Type B pancreatic cell (in vitro differentiated cells): Measurements from ENCODE around the gene HABP4. TPM values are rescaled to one million over a fixed set of nuclear protein-coding genes. Genes with fewer than 3 reads are reported as not detected.

Experiments used
- DNase-seq: peaks from one replicate; pipeline ENCODE4 v3.0.0; 2021; ENCODE audit warnings: mixed read lengths; ENCODE audit not compliant: unreplicated experiment; ENCODE audit errors: extremely low spot score
- H3K27ac Mint-ChIP-seq: 2 replicates; pipeline ENCODE4 v1.8.0; 2021; ENCODE audit warnings: mild to moderate bottlenecking, mixed read lengths
- H3K27me3 Mint-ChIP-seq: 2 replicates; pipeline ENCODE4 v1.8.0; 2021; ENCODE audit warnings: mixed read lengths
- H3K36me3 Mint-ChIP-seq: 2 replicates; pipeline ENCODE4 v1.8.0; 2021; ENCODE audit warnings: mixed read lengths
- H3K4me1 Mint-ChIP-seq: one replicate; pipeline ENCODE4 v1.8.0; 2021; ENCODE audit warnings: mixed read lengths; ENCODE audit not compliant: unreplicated experiment
- H3K4me3 Mint-ChIP-seq: 2 replicates; pipeline ENCODE4 v1.8.0; 2021; ENCODE audit warnings: mild to moderate bottlenecking, mixed read lengths
- H3K9me3 Mint-ChIP-seq: 2 replicates; pipeline ENCODE4 v1.8.0; 2021; ENCODE audit warnings: mixed read lengths
- total RNA-seq: library from RNA; stranded (reverse); gene quantifications from 2 replicates; pipeline ENCODE4 v1.2.1, GENCODE V29; 2021; ENCODE audit warnings: low replicate concordance
- TF ChIP-seq, protein P1 (sequence below): fragments of 200-600 bp; sonication (generic); conservative IDR thresholded peaks from 2 replicates; pipeline ENCODE4 v1.5.0; 2021; ENCODE audit warnings: antibody characterized with exemption, mild to moderate bottlenecking

The HABP4 gene
- total RNA-seq, 1 donor from 2014 or later = 19.4 TPM

DNA sequence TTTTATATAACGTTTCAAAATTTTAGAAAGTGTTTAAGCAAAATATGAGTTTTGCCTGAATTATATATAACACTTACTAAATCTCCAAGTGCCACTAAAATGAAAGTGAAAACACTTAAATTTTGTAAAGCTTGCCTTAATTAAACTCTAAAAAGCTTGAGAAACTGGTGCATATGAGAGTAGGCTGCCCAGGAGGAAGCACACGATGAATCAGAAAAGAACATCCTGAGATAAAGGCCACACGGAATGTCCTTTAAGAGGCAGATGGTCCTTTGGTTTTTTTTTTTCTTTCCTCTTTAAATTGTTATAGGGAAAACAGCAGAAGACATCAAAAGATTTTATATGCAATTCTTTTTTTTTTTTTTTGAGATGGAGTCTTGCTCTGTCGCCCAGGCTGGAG, 60.3 kb downstream of the HABP4 start:
- DNase-seq = no peak
- Mint-ChIP-seq H3K27me3 (no peaks in the 10 kb centered on the region), H3K36me3 (peaks cover 18% of the 10 kb centered on the region), H3K4me3 (no peak overlapping the region), H3K9me3 (no peaks in the 10 kb centered on the region), H3K4me1 (peaks cover 6% of the 10 kb centered on the region), H3K27ac (no peak overlapping the region)
- TF ChIP-seq, protein P1, sequence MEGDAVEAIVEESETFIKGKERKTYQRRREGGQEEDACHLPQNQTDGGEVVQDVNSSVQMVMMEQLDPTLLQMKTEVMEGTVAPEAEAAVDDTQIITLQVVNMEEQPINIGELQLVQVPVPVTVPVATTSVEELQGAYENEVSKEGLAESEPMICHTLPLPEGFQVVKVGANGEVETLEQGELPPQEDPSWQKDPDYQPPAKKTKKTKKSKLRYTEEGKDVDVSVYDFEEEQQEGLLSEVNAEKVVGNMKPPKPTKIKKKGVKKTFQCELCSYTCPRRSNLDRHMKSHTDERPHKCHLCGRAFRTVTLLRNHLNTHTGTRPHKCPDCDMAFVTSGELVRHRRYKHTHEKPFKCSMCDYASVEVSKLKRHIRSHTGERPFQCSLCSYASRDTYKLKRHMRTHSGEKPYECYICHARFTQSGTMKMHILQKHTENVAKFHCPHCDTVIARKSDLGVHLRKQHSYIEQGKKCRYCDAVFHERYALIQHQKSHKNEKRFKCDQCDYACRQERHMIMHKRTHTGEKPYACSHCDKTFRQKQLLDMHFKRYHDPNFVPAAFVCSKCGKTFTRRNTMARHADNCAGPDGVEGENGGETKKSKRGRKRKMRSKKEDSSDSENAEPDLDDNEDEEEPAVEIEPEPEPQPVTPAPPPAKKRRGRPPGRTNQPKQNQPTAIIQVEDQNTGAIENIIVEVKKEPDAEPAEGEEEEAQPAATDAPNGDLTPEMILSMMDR = no peak

DNA sequence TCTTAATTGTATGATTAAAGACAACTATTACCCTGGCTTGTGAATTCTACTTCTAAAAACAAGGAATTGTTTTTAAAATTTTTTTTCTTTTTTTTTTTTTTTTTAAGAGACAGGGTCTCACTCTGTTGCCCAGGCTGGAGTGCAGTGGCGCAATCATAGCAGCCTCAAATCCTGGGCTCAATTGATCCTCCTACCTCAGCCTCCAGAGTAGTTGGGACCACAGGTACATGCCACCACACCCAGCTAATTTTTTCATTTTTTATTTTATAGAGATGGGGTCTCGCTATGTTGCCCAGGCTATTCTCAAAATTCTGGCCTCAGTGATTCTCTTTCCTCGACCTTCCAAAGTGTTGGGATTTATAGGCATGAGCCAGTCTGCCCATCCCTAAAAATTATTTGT, 62.3 kb downstream of the HABP4 start:
- H3K36me3 Mint-ChIP-seq = peaks cover 14% of the 10 kb centered on the region
- TF ChIP-seq, protein P1 = no peak
- no peaks in the 10 kb centered on the region for H3K9me3 Mint-ChIP-seq
- no peaks in the 10 kb centered on the region for H3K27me3 Mint-ChIP-seq
- H3K4me1 Mint-ChIP-seq = peaks cover 10% of the 10 kb centered on the region
- DNase-seq = no peak
- H3K27ac Mint-ChIP-seq = no peak overlapping the region
- H3K4me3 Mint-ChIP-seq = no peak overlapping the region

DNA sequence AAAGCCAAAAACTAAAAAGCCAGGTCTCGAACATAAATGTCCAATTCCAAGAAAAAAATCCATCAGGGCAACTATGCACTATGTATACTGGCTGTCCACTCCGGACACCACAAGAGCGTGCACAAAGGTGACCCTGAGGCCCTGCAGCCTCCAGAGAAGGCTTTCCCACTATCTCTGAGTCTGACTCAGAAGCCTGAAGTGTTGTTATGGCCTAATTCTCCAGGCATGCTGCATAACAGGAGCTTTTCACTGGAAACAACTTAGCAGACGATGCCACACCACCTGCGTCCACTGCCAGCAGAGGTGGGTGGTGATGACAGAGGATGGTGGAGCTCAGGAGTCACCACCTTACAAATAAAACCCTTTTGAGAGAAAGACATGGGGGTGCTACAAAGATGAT, 63.7 kb downstream of the HABP4 start:
- no peak for DNase-seq
- H3K4me1 Mint-ChIP-seq = peaks cover 10% of the 10 kb centered on the region
- TF ChIP-seq, protein P1 = no peak
- no peak overlapping the region for H3K27ac Mint-ChIP-seq
- no peaks in the 10 kb centered on the region for H3K9me3 Mint-ChIP-seq
- peaks cover 9% of the 10 kb centered on the region for H3K36me3 Mint-ChIP-seq
- no peak overlapping the region for H3K4me3 Mint-ChIP-seq
- no peaks in the 10 kb centered on the region for H3K27me3 Mint-ChIP-seq

DNA sequence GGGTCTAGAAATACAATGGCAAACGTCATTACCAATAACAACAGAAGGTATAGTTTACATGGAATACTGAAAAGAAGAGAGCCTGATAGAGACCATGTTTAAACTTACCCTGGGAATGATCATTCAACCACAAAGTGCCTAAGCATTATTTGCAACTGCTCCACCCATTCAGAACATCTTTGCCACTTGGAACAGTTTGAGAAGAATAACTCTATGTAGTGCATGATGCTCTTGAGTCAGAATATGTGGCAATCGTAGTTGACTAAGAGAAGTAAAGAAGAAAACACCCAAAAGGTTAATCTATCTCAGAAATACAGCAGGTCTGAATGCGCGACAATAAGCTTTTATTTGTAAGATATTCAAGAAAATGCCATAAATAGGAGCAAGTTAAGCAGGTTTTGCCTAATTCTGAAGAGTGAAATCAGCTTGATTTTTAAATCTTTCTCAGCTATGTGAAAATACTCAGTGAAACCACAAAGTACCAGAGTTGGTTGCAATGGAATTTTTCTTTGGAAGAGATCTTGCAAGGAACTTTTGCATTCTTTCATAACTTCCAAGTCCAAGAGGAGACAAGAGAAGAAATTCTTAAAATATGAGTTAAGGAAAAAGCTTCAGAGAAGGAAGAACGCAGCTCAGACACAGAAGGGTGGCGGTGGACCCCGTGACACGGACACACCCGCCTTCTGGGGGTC, 64.3 kb downstream of the HABP4 start:
- Mint-ChIP-seq H3K27ac (no peak overlapping the region), H3K4me1 (peaks cover 10% of the 10 kb centered on the region)
- TF ChIP-seq, protein P1 = no peak

DNA sequence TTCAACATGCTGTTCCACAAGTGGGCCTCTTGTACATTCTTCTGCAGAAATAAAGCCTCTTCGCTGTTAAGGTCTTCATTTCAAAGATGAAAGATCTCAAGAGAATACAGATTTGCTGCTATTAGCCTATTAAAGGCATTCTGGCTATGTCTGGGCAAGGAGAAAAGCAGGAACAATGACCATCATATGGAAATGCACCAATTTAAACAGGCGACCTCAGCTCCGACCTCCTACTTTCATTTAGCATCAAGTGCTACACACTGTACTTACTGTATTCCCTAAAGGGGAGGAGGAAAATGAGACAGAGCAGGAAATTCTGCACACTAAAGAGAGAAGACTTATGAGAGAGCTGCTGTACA, 64.8 kb downstream of the HABP4 start:
- no peaks in the 10 kb centered on the region for H3K9me3 Mint-ChIP-seq
- H3K4me3 Mint-ChIP-seq = no peak overlapping the region
- no peak for DNase-seq
- H3K36me3 Mint-ChIP-seq = peaks cover 6% of the 10 kb centered on the region
- no peaks in the 10 kb centered on the region for H3K27me3 Mint-ChIP-seq
- TF ChIP-seq, protein P1 = no peak
- peaks cover 10% of the 10 kb centered on the region for H3K4me1 Mint-ChIP-seq
- H3K27ac Mint-ChIP-seq = no peak overlapping the region

More for the DNA sequence above, 64.3 kb downstream of the HABP4 start:
- Mint-ChIP-seq H3K27me3 (no peaks in the 10 kb centered on the region), H3K9me3 (no peaks in the 10 kb centered on the region), H3K36me3 (peaks cover 4% of the 10 kb centered on the region), H3K4me3 (no peak overlapping the region)
- DNase-seq = no peak
